ENCODE data around the gene AIRE.
A peak's percentile ranks its signal among the peaks of the same experiment; 100 is the strongest.
"Not testable (repeated sequence)": the region's sequence is repeated elsewhere in the genome, so short reads cannot be mapped to it uniquely, and the experiment has no call there.

Gene AIRE

GRCh38 chr21:44300262-44300959 lies 14.7 kb downstream of the AIRE start:
- H3K9me3 Mint-ChIP-seq: no peaks in the 10 kb centered on the region

DNA sequence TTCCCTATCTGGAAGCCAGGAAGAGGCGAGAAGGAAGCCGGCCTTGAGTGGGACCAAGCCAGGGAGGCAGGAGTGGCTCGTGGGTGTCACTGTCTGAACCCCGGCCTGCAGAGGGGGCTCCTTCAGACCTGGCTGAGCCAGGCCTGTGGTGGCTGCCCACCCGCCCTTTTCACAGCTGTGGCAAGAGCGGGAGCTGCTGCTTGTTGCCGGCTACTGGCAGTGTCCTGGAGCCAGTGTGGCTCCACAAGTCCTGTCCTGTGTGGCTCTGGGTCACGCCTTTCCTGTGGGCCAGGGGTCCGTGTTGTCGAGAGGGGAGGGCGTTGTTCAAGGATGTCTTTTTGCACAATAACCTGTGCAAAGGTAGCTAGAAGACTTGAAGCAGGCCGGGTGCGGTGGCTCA lies 15.5 kb downstream of the AIRE start:
- Mint-ChIP-seq H3K4me1 (peaks cover 53 to 79% of the 10 kb centered on the region in 2 donors), H3K4me3 (peak overlapping the region; percentile 88 to 90), H3K27ac (peak overlapping the region; percentile 79), H3K27me3 (no peaks in the 10 kb centered on the region), H3K36me3 (peaks cover 4 to 17% of the 10 kb centered on the region in 2 donors), H3K9me3 (no peaks in the 10 kb centered on the region)
- ATAC-seq (replicated peaks) (no peak), DNase-seq (no peak)

More at GRCh38 chr21:44300262-44300959, 14.7 kb downstream of the AIRE start:
- ATAC-seq (replicated peaks) (peak; percentile 19 to 25), DNase-seq (peak; percentile 48)
- Mint-ChIP-seq H3K4me1 (peaks cover 56 to 86% of the 10 kb centered on the region in 2 donors), H3K27ac (peak overlapping the region; percentile 79), H3K36me3 (peaks cover 4 to 17% of the 10 kb centered on the region in 2 donors), H3K4me3 (peak overlapping the region; percentile 88 to 90), H3K27me3 (no peaks in the 10 kb centered on the region)

- no peak for DNase-seq
- ATAC-seq (replicated peaks): no peak
- peak overlapping the region; percentile 88 to 90 for H3K4me3 Mint-ChIP-seq
- H3K27me3 Mint-ChIP-seq: no peaks in the 10 kb centered on the region
- H3K27ac Mint-ChIP-seq: peak overlapping the region; percentile 62
- H3K4me1 Mint-ChIP-seq: peaks cover 52 to 71% of the 10 kb centered on the region in 2 donors
- peaks cover 8 to 21% of the 10 kb centered on the region in 2 donors for H3K36me3 Mint-ChIP-seq
- no peaks in the 10 kb centered on the region for H3K9me3 Mint-ChIP-seq
Measured at GRCh38 chr21:44301961-44302406, 16.3 kb downstream of the AIRE start.

DNA sequence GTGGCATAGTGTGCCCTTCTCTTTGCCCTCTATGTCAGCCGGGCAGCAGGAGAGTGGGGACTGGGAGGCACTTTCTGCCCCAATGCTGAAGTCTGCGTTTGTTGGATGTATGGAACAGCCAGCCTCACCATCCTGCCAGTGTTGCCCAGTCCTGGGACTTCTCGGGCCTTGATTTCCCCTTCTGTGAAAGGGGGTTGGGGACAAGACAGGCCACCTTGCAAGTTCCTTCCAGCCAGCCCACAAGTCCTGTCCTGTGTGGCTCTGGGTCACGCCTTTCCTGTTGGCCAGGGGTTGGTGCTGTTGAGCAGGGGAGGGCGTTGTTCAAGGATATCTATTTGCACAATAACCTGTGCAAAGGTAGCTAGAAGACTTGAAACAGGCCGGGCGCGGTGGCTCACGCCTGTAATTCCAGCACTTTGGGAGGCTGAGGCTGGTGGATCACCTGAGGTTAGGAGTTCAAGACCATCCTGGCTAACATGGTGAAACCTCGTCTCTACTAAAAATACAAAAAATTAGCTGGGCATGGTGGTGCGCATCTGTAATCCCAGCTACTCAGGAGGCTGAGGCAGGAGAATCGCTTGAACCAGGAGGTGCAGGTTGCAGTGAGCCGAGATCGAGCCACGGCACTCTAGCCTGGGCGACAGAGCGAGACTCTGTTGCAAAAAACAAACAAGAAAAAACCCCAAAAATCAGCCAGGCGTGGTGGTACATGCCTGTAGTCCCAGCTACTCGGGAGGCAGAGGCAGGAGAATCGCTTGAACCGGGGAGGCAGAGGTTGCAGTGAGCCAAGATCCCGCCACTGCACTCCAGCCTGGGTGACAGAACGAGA lies 17.1 kb downstream of the AIRE start:
- peak overlapping the region; percentile 62 for H3K27ac Mint-ChIP-seq
- ATAC-seq (replicated peaks): not testable (repeated sequence)
- peak overlapping the region; percentile 88 to 90 for H3K4me3 Mint-ChIP-seq

DNA sequence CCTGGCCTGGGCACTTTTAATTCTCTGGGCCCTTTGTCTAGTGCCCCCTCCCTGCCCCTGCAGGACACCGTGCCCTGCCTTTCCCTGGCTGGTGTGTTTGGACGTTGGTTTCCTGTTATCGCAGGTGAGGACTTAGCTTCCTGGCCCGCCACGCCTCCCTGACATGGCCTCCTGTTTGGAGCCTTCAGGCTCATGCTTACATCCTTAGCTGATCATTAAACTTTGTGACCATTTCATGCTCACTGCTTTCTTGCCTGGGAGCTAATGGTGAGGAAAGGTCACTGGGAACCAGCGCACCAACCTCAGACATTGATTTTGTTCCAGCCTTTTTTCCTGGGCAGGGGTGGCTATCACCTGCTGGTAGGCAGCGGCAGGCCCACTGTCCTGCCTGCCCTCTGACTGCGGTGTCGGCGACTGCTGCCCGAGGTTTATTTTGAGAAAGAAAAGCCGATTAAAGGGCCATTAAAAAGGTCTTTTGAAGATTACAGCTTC lies 17.9 kb downstream of the AIRE start:
- no peak for DNase-seq
- H3K27ac Mint-ChIP-seq: peak overlapping the region; percentile 88
- H3K27me3 Mint-ChIP-seq: no peaks in the 10 kb centered on the region
- no peak for ATAC-seq (replicated peaks)
- no peaks in the 10 kb centered on the region for H3K9me3 Mint-ChIP-seq
- peaks cover 49 to 70% of the 10 kb centered on the region in 2 donors for H3K4me1 Mint-ChIP-seq
- peaks cover 17 to 34% of the 10 kb centered on the region in 2 donors for H3K36me3 Mint-ChIP-seq
- H3K4me3 Mint-ChIP-seq: peak overlapping the region; percentile 43 to 64

More for the DNA sequence above, 17.1 kb downstream of the AIRE start:
- H3K27me3 Mint-ChIP-seq, H3K9me3 Mint-ChIP-seq, DNase-seq: not testable (repeated sequence)
- Mint-ChIP-seq H3K4me1 (peaks cover 52 to 71% of the 10 kb centered on the region in 2 donors), H3K36me3 (peaks cover 14 to 28% of the 10 kb centered on the region in 2 donors)

DNA sequence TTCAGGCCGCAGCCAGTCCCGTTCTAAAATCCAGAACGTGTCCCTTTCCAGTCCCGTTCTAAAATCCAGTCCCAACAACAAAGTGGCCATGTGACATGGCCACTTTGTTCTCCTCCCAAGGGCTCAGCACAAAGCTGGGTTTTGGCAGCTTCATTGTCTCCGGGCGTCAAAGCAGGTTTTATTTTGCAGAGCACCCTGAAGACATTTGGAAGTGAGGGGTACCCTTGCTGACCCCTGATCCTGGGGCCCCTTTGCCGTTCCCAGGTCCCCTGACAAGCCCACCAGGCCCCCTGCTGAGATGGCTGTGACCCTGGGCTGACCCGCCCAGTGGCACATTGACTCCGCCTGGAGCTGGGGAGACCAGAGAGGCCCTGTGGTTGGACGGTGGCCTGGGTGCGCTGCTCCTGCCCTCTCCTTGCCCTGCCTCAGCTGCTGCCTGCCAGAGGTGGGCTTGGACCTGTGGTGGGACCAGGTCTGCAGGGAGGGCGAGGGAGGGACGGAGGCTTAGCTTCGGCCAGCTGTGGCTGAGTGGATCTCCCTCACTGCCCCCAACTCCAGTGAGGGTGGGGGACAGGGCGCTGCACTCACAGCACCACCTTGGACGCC lies 18.4 kb downstream of the AIRE start:
- Mint-ChIP-seq H3K36me3 (peaks cover 17 to 39% of the 10 kb centered on the region in 2 donors), H3K27ac (no peak overlapping the region), H3K9me3 (no peaks in the 10 kb centered on the region), H3K27me3 (no peaks in the 10 kb centered on the region), H3K4me3 (no peak overlapping the region), H3K4me1 (peaks cover 45 to 70% of the 10 kb centered on the region in 2 donors)
- DNase-seq (no peak), ATAC-seq (replicated peaks) (no peak)

- peak overlapping the region in 1 of 2 donors; percentile 20 for H3K4me3 Mint-ChIP-seq
- H3K27me3 Mint-ChIP-seq: no peaks in the 10 kb centered on the region
- peak; percentile 52 to 61 for ATAC-seq (replicated peaks)
- H3K36me3 Mint-ChIP-seq: peaks cover 17 to 43% of the 10 kb centered on the region in 2 donors
- no peak for DNase-seq
- peak overlapping the region; percentile 78 for H3K27ac Mint-ChIP-seq
- H3K4me1 Mint-ChIP-seq: peaks cover 42 to 66% of the 10 kb centered on the region in 2 donors
- no peaks in the 10 kb centered on the region for H3K9me3 Mint-ChIP-seq
Measured at GRCh38 chr21:44304877-44305293, 19.2 kb downstream of the AIRE start.

DNA sequence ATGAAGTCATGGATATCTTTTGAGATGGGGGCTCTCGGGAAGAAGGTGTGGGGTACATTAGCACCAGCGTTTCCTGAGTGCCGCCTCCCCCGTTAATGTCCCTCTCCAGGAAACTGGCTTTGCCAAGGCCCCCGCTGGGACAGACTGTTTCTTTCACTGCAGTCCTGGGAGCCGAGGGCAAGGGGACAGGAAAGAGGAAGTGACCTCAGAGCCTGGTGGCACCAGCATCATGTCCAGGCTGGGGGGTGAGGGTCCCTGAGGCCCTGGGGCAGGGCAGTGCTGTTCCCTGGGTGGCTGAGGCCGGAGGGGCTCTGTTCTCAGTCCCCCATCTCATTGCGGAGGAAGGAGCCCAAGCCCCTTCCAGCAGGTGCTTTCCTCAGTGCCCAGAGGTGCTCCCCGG lies 20.0 kb downstream of the AIRE start:
- ATAC-seq (replicated peaks) (no peak), DNase-seq (no peak)
- no peak overlapping the region for H3K27ac Mint-ChIP-seq
- H3K9me3 Mint-ChIP-seq: no peaks in the 10 kb centered on the region
- no peak overlapping the region for H3K4me3 Mint-ChIP-seq
- H3K27me3 Mint-ChIP-seq: no peaks in the 10 kb centered on the region
- H3K36me3 Mint-ChIP-seq: peaks cover 17 to 43% of the 10 kb centered on the region in 2 donors
- H3K4me1 Mint-ChIP-seq: peaks cover 41 to 64% of the 10 kb centered on the region in 2 donors

DNA sequence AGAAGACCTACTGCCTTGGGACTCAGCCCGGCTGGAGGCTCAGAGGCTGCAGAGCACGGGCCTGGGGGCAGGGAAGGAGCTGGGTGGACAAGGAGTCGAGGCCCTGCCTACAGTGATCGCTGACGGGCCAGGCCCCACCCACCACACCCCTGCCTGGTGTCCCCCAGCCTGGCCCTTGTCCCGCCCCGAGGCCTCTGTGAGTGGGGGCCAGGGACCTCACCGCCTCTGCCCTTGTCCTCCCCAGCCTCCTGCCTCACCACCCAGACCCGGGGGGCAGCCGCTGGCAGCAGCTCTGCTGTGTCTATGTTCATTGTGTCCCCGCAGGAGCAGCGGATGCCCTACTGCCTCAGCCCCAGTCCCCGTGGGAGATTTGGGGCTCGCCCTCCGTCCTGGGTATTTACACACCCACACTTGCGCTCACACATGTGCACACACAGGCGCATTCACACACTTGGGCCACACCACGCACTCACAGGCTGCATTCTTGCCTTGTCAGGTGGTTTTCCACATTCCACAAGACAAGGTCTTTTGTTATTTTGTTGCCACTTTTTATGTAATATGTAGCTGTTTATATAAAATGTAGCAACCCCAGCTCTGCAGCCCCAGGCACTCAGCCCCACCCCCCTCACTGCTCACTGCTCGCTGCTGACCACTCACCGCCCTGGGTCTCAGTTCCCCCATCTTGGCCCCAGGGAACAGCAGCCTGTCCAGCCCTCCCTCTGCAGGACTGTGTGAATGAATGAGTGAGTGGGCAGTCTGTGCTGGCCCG lies 21.4 kb downstream of the AIRE start:
- H3K27ac Mint-ChIP-seq: peak overlapping the region; percentile 34
- H3K27me3 Mint-ChIP-seq: no peaks in the 10 kb centered on the region
- H3K36me3 Mint-ChIP-seq: peaks cover 29 to 54% of the 10 kb centered on the region in 2 donors
- DNase-seq (no peak), ATAC-seq (replicated peaks) (no peak)
- no peak overlapping the region for H3K4me3 Mint-ChIP-seq
- H3K4me1 Mint-ChIP-seq: peaks cover 33 to 53% of the 10 kb centered on the region in 2 donors
- no peaks in the 10 kb centered on the region for H3K9me3 Mint-ChIP-seq

DNA sequence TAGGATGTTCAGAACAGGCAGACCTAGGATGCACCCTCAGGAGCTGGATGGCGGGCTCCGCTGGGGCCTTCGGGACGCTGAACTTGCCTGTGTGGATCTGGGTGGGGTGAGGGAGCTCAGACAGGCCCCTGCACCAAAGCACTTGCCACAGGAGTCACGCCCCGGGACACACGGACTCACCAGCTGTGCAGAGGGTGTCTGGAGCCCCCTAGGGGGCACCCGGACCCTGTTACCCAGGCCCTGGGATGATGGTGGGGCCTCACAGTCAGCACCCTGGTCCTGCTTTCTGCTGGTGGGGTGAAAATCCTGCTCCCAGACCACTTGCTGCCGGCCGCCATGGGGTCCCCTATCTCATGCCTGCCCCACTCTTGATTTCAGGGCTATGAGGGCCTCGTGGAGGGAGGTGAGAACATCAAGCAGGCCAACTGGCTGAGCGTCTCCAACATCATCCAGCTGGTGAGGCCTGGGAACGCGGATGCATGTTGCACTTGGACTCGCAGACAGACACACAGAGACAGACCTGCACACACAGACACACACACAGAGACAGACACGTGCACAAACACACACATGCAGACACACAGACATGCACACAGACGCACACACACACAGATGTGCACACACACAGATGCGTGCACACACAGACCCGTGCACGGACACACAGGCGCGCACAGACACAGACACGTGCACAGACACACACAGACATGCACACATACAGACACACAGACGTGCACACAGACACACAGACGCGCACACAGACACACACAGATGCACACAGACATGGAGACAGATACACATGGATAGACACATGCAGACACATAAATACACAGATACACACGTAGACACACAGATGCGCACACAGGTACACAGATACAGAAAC lies 25.2 kb downstream of the AIRE start:
- ATAC-seq (replicated peaks): no peak
- Mint-ChIP-seq H3K27ac (peak overlapping the region; percentile 6), H3K4me1 (peaks cover 12 to 25% of the 10 kb centered on the region in 2 donors), H3K27me3 (no peaks in the 10 kb centered on the region), H3K9me3 (no peaks in the 10 kb centered on the region), H3K36me3 (peaks cover 34 to 52% of the 10 kb centered on the region in 2 donors), H3K4me3 (no peak overlapping the region)
- no peak for DNase-seq

- peak overlapping the region; percentile 39 for H3K27ac Mint-ChIP-seq
- DNase-seq (no peak), ATAC-seq (replicated peaks) (no peak)
- H3K36me3 Mint-ChIP-seq: peaks cover 34 to 53% of the 10 kb centered on the region in 2 donors
- H3K9me3 Mint-ChIP-seq: no peaks in the 10 kb centered on the region
- H3K27me3 Mint-ChIP-seq: no peaks in the 10 kb centered on the region
- peaks cover 9 to 24% of the 10 kb centered on the region in 2 donors for H3K4me1 Mint-ChIP-seq
- H3K4me3 Mint-ChIP-seq: no peak overlapping the region
Measured at GRCh38 chr21:44312089-44312488, 26.4 kb downstream of the AIRE start.

DNA sequence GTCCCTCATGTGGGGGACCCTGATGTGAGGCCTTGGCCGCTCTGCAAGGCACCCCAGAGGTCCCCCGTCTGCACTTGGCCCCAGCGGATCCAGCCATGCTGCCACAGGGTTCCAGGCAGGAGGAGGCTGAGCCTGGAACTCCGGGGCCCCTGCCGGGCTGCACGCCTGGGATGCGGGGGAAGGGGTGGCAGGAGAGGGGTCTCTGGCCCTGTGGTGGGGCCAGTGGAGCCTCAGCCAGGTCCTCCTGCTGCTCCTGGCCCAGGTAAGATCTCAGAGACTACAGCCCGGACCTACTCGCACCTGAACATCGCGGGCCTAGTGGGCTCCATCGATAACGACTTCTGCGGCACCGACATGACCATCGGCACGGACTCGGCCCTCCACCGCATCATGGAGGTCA lies 27.0 kb downstream of the AIRE start:
- Mint-ChIP-seq H3K4me3 (no peak overlapping the region), H3K36me3 (peaks cover 30 to 47% of the 10 kb centered on the region in 2 donors), H3K9me3 (no peaks in the 10 kb centered on the region)

DNA sequence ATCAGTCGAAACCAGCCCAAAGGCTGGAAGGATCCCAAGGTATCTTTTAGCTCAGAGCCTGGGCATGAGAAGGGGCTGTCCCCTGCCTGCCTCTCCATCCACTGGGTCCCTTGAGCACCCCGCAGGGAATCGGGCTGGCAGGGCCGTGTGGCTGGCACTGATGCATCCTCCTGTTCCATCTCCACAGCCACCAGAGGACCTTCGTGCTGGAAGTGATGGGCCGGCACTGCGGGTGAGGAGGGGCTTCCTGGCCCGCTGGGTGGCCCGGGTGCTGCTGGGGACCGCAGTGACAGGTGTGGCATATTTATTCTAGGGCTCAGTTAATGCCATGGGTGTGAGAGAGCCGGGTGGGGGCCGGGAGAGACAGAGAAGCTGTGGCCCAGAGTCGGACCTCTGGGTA lies 27.8 kb downstream of the AIRE start:
- H3K27me3 Mint-ChIP-seq: no peaks in the 10 kb centered on the region
- H3K4me3 Mint-ChIP-seq: no peak overlapping the region
- H3K27ac Mint-ChIP-seq: no peak overlapping the region
- H3K4me1 Mint-ChIP-seq: peaks cover 3 to 11% of the 10 kb centered on the region in 2 donors
- DNase-seq (no peak), ATAC-seq (replicated peaks) (no peak)
- H3K36me3 Mint-ChIP-seq: peaks cover 31 to 44% of the 10 kb centered on the region in 2 donors
- H3K9me3 Mint-ChIP-seq: no peaks in the 10 kb centered on the region

More for the DNA sequence above, 27.0 kb downstream of the AIRE start:
- ATAC-seq (replicated peaks) (no peak), DNase-seq (no peak)
- Mint-ChIP-seq H3K4me1 (peaks cover 7 to 17% of the 10 kb centered on the region in 2 donors), H3K27ac (no peak overlapping the region), H3K27me3 (no peaks in the 10 kb centered on the region)
